ENCODE data around the gene PKMYT1. TPM values are rescaled to one million over a fixed set of nuclear protein-coding genes. Genes with fewer than 3 reads are reported as not detected.

Gene PKMYT1
- total and polyA plus RNA-seq, 2 experiments from 2014 or later = 90.9 to 100 TPM

DNA sequence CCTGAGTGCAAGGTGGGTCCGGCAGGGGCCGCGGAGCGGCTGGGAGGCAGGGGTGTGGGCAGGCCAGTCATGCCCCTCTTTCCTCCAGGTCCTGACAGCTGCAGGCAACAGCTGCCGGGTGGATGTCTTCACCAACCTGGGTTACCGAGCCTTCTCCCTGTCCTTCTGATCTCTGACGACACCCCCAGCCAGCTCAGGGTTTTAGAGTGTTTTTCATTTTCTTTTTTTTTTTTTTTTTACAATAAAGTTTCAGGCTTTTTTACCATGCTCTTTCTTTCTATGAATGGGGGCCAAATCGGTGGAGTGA, 47.2 kb upstream of the PKMYT1 start (continued):
- TF ChIP-seq, protein P1, sequence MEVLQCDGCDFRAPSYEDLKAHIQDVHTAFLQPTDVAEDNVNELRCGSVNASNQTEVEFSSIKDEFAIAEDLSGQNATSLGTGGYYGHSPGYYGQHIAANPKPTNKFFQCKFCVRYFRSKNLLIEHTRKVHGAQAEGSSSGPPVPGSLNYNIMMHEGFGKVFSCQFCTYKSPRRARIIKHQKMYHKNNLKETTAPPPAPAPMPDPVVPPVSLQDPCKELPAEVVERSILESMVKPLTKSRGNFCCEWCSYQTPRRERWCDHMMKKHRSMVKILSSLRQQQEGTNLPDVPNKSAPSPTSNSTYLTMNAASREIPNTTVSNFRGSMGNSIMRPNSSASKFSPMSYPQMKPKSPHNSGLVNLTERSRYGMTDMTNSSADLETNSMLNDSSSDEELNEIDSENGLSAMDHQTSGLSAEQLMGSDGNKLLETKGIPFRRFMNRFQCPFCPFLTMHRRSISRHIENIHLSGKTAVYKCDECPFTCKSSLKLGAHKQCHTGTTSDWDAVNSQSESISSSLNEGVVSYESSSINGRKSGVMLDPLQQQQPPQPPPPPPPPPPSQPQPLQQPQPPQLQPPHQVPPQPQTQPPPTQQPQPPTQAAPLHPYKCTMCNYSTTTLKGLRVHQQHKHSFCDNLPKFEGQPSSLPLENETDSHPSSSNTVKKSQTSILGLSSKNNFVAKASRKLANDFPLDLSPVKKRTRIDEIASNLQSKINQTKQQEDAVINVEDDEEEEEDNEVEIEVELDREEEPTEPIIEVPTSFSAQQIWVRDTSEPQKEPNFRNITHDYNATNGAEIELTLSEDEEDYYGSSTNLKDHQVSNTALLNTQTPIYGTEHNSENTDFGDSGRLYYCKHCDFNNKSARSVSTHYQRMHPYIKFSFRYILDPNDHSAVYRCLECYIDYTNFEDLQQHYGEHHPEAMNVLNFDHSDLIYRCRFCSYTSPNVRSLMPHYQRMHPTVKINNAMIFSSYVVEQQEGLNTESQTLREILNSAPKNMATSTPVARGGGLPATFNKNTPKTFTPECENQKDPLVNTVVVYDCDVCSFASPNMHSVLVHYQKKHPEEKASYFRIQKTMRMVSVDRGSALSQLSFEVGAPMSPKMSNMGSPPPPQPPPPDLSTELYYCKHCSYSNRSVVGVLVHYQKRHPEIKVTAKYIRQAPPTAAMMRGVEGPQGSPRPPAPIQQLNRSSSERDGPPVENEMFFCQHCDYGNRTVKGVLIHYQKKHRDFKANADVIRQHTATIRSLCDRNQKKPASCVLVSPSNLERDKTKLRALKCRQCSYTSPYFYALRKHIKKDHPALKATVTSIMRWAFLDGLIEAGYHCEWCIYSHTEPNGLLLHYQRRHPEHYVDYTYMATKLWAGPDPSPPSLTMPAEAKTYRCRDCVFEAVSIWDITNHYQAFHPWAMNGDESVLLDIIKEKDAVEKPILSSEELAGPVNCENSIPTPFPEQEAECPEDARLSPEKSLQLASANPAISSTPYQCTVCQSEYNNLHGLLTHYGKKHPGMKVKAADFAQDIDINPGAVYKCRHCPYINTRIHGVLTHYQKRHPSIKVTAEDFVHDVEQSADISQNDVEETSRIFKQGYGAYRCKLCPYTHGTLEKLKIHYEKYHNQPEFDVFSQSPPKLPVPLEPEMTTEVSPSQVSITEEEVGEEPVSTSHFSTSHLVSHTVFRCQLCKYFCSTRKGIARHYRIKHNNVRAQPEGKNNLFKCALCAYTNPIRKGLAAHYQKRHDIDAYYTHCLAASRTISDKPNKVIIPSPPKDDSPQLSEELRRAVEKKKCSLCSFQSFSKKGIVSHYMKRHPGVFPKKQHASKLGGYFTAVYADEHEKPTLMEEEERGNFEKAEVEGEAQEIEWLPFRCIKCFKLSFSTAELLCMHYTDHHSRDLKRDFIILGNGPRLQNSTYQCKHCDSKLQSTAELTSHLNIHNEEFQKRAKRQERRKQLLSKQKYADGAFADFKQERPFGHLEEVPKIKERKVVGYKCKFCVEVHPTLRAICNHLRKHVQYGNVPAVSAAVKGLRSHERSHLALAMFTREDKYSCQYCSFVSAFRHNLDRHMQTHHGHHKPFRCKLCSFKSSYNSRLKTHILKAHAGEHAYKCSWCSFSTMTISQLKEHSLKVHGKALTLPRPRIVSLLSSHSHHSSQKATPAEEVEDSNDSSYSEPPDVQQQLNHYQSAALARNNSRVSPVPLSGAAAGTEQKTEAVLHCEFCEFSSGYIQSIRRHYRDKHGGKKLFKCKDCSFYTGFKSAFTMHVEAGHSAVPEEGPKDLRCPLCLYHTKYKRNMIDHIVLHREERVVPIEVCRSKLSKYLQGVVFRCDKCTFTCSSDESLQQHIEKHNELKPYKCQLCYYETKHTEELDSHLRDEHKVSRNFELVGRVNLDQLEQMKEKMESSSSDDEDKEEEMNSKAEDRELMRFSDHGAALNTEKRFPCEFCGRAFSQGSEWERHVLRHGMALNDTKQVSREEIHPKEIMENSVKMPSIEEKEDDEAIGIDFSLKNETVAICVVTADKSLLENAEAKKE (CRISPR knock-in tag; IDR thresholded peaks at IDR 0.05) = no peak
- TF ChIP-seq, protein P2, sequence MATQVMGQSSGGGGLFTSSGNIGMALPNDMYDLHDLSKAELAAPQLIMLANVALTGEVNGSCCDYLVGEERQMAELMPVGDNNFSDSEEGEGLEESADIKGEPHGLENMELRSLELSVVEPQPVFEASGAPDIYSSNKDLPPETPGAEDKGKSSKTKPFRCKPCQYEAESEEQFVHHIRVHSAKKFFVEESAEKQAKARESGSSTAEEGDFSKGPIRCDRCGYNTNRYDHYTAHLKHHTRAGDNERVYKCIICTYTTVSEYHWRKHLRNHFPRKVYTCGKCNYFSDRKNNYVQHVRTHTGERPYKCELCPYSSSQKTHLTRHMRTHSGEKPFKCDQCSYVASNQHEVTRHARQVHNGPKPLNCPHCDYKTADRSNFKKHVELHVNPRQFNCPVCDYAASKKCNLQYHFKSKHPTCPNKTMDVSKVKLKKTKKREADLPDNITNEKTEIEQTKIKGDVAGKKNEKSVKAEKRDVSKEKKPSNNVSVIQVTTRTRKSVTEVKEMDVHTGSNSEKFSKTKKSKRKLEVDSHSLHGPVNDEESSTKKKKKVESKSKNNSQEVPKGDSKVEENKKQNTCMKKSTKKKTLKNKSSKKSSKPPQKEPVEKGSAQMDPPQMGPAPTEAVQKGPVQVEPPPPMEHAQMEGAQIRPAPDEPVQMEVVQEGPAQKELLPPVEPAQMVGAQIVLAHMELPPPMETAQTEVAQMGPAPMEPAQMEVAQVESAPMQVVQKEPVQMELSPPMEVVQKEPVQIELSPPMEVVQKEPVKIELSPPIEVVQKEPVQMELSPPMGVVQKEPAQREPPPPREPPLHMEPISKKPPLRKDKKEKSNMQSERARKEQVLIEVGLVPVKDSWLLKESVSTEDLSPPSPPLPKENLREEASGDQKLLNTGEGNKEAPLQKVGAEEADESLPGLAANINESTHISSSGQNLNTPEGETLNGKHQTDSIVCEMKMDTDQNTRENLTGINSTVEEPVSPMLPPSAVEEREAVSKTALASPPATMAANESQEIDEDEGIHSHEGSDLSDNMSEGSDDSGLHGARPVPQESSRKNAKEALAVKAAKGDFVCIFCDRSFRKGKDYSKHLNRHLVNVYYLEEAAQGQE (IDR thresholded peaks at IDR 0.05; ENCODE audit: unreplicated experiment) = no peak
- TF ChIP-seq POLR2AphosphoS5 (IDR thresholded peaks at IDR 0.05; ENCODE audit: low read depth) = no peak

DNA sequence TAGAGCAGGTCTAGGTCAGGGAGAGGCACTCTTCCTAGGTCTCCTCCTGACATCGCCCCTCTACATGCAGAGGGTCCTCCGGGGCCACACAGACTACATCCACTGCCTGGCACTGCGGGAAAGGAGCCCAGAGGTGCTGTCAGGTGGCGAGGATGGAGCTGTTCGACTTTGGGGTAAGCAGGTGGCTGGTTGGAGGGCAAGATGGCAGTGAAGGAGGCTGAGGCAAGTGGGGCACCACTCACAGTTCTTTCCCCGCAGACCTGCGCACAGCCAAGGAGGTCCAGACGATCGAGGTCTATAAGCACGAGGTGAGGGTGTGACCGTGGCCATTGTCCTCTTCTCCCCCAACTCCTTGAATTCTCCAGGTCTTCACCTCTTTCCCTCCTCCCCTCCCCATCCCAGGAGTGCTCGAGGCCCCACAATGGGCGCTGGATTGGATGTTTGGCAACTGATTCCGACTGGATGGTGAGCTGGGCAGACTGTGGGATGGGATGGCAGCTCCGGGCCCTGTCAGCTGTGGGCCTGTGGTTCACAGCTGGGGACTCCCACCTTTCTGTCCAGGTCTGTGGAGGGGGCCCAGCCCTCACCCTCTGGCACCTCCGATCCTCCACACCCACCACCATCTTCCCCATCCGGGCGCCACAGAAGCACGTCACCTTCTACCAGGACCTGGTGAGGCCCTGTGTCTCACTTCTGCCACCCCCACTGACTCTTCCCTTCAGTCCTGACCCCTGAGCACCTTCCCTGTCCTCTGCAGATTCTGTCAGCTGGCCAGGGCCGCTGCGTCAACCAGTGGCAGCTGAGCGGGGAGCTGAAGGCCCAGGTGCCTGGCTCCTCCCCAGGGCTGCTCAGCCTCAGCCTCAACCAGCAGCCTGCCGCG, 46.6 kb upstream of the PKMYT1 start:
- Histone ChIP-seq H3F3A (replicated peaks; ENCODE audit: low read depth) (peaks cover 51% of the 10 kb centered on the region), H3K79me2 (replicated peaks; ENCODE audit: insufficient read depth) (peaks cover 9% of the 10 kb centered on the region; the same call in 1 of the 2 replicates), H3K4me2 (no peak overlapping the region), H3K4me1 (ENCODE audit: insufficient read depth) (peaks cover 38% of the 10 kb centered on the region), H2AFZ (no peak overlapping the region), H3K9me2 (ENCODE audit: insufficient read depth) (no peaks in the 10 kb centered on the region), H4K20me1 (replicated peaks; ENCODE audit: insufficient read depth) (peaks cover 24% of the 10 kb centered on the region), H3K27me3 (ENCODE audit: insufficient read depth) (peaks cover 16% of the 10 kb centered on the region), H3K27ac (ENCODE audit: low read depth) (no peak overlapping the region), H3K4me3 (no peak overlapping the region), H3K36me3 (ENCODE audit: insufficient read depth) (no peaks in the 10 kb centered on the region)
- ATAC-seq = no peak
- no peak for DNase-seq (ENCODE audit: low spot score)
- TF ChIP-seq, protein P3, sequence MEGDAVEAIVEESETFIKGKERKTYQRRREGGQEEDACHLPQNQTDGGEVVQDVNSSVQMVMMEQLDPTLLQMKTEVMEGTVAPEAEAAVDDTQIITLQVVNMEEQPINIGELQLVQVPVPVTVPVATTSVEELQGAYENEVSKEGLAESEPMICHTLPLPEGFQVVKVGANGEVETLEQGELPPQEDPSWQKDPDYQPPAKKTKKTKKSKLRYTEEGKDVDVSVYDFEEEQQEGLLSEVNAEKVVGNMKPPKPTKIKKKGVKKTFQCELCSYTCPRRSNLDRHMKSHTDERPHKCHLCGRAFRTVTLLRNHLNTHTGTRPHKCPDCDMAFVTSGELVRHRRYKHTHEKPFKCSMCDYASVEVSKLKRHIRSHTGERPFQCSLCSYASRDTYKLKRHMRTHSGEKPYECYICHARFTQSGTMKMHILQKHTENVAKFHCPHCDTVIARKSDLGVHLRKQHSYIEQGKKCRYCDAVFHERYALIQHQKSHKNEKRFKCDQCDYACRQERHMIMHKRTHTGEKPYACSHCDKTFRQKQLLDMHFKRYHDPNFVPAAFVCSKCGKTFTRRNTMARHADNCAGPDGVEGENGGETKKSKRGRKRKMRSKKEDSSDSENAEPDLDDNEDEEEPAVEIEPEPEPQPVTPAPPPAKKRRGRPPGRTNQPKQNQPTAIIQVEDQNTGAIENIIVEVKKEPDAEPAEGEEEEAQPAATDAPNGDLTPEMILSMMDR (conservative IDR thresholded peaks at IDR 0.05; ENCODE audit: low read depth in 2 of 2) = no peak
- TF ChIP-seq JUNB (IDR thresholded peaks at IDR 0.05; ENCODE audit: unreplicated experiment) = no peak
- Mint-ChIP-seq H3K27me3 (ENCODE audit: insufficient read depth, low read depth, poor library complexity) (peaks cover 37% of the 10 kb centered on the region), H3K9me3 (no peaks in the 10 kb centered on the region; the same call in 1 of the 3 replicates), H3K27ac (no peak overlapping the region), H3K4me3 (no peak overlapping the region; the same call in 2 of the 3 replicates), H3K36me3 (ENCODE audit: low read depth) (peaks cover 49% of the 10 kb centered on the region), H3K4me1 (peaks cover 34% of the 10 kb centered on the region)

Data from GM23338 (cell line).